ENCODE measurements around the gene CACNB4.

Gene CACNB4

GRCh38 chr2:151972241-151973012 is 126.4 kb downstream of the CACNB4 start:
- Histone ChIP-seq H3K36me3 (ENCODE audit: control insufficient read depth in 5 of 5, insufficient read depth in 5 of 5, low read length in 5 of 5) (no peaks in the 10 kb centered on the region), H3K9ac (ENCODE audit: low read length in 5 of 5) (no peak overlapping the region), H3K4me3 (ENCODE audit: low read depth in 1 of 5, low read length in 5 of 5) (no peak overlapping the region), H3K9me3 (ENCODE audit: control insufficient read depth in 5 of 5, low read length in 5 of 5) (no peaks in the 10 kb centered on the region), H3K4me1 (ENCODE audit: control insufficient read depth in 5 of 5, insufficient read depth in 5 of 5, low read length in 5 of 5) (no peaks in the 10 kb centered on the region), H3K27ac (ENCODE audit: low read depth, low read length) (no peak overlapping the region), H3K27me3 (ENCODE audit: control insufficient read depth in 5 of 5, insufficient read depth in 4 of 5, low read length in 5 of 5) (no peaks in the 10 kb centered on the region)

DNA sequence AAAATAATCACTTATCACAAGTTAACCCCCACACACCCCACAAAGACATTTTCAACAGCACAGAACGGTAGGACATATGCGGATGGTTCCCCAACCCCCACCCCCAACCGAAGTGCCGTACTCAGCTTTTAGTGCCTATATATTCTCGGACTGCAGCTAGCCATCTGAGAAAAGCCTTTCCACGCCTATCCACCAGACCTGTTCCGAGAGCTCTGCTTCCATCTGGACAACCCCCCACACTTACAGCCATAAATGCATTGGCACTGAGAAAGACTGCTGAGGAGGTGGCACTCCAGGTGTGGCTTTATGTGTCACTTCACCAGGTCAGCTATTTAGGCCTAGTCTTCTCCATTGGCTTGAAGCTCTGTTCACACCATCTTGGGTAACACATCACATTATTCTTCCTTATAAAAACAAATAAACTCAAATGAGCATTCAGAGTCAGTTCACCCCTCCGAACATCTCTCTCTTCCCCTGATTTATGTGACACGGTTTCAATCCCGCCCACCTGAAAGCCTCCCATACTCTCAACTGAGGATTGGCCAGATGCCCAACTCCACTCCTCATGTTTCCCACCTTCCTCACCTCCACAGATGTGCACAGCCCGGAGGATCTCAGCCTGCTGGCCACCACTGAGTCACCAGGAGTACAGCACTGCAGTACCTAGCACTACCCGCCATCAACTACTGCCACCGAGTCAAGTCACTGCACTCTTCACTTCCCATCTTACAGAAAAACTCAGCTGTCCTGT is 127.4 kb downstream of the CACNB4 start:
- no peaks in the 10 kb centered on the region for H3K4me1 ChIP-seq (ENCODE audit: control insufficient read depth in 5 of 5, insufficient read depth in 5 of 5, low read length in 5 of 5)
- no peaks in the 10 kb centered on the region for H3K36me3 ChIP-seq (ENCODE audit: control insufficient read depth in 5 of 5, insufficient read depth in 5 of 5, low read length in 5 of 5)
- H3K9ac ChIP-seq (ENCODE audit: low read length in 5 of 5): no peak overlapping the region
- H3K27ac ChIP-seq (ENCODE audit: low read depth, low read length): no peak overlapping the region
- H3K4me3 ChIP-seq (ENCODE audit: low read depth in 1 of 5, low read length in 5 of 5): no peak overlapping the region
- H3K27me3 ChIP-seq (ENCODE audit: control insufficient read depth in 5 of 5, insufficient read depth in 4 of 5, low read length in 5 of 5): no peaks in the 10 kb centered on the region
- no peaks in the 10 kb centered on the region for H3K9me3 ChIP-seq (ENCODE audit: control insufficient read depth in 5 of 5, low read length in 5 of 5)

DNA sequence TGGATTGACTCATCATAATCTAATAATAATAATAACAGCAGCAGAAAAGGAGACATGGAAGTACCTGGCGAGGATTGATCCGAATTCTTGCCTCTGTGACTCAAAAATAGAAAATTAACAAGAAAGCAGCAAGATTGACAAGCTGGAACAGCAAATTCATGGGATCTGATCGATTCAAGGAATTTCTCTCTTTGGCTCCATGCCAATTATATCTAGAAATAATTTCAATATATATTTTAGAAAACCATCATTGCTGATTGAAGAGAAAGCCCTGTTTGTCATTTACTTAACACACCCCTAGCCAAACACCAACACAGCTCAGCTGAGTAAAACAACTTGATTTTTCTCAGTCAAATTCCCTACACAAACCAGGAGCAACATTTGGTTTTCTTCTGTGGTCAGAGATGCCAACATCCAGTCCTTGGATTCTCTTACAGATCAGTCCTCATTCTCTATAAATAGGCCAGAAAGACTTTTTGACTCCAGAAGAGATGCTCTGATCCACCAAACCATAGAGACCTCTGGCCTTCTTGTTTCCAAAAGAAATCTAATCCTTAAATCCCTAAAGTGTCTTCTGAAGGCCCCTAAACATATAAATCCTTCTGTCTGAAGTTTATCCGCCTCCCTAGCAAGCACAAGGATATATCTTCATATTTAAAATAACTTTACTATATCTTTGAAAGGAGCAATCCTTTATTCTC is 129.9 kb downstream of the CACNB4 start:
- Histone ChIP-seq H3K9ac (ENCODE audit: low read length in 5 of 5) (no peak overlapping the region), H3K9me3 (ENCODE audit: control insufficient read depth in 5 of 5, low read length in 5 of 5) (no peaks in the 10 kb centered on the region), H3K36me3 (ENCODE audit: control insufficient read depth in 5 of 5, insufficient read depth in 5 of 5, low read length in 5 of 5) (no peaks in the 10 kb centered on the region), H3K27ac (ENCODE audit: low read depth, low read length) (no peak overlapping the region), H3K4me1 (ENCODE audit: control insufficient read depth in 5 of 5, insufficient read depth in 5 of 5, low read length in 5 of 5) (no peaks in the 10 kb centered on the region), H3K27me3 (ENCODE audit: control insufficient read depth in 5 of 5, insufficient read depth in 4 of 5, low read length in 5 of 5) (no peaks in the 10 kb centered on the region), H3K4me3 (ENCODE audit: low read depth in 1 of 5, low read length in 5 of 5) (no peak overlapping the region)

DNA sequence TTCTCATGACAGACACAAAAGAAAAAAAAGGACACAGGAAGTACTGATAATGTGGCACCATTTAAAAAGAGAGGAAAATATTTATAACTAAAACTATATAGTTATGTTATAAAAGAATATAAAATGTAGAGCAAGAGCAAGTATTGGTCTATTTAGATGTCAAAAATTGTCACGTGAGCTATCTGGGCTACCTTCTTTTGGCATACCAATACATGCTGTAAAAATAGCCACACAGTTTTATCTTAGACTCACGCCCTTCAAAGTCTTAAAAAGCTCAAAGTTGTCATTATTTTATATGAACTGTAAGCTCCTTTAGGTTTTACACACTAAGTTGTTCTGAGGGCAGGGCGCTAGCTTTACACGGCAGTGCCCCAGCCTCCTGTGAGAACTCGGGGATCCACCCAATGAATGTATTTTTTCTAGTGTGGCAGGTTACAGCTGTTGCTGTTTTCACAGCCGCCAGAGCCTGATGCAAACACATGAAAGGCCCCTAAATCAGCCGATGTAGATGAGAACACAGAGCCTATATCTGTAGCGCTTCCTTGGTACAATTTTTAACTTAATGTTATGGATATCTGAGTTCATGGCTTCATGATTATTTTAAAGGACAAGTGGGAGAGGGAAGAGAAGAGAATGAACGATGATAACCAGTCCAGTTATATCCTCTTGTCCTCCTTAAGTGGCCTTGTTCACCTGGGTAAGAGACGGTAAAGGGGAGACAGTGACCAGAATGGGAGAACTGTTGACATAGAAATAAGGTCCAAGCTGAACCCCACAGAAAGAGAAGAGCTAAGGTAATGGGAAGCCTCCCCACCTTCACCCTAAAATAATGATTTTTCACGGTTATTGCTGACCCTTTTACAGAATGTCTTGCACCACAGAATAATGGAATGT is 130.8 kb downstream of the CACNB4 start:
- no peaks in the 10 kb centered on the region for H3K9me3 ChIP-seq (ENCODE audit: control insufficient read depth in 5 of 5, low read length in 5 of 5)
- no peaks in the 10 kb centered on the region for H3K36me3 ChIP-seq (ENCODE audit: control insufficient read depth in 5 of 5, insufficient read depth in 5 of 5, low read length in 5 of 5)
- no peak overlapping the region for H3K4me3 ChIP-seq (ENCODE audit: low read depth in 1 of 5, low read length in 5 of 5)
- H3K9ac ChIP-seq (ENCODE audit: low read length in 5 of 5): no peak overlapping the region
- H3K27me3 ChIP-seq (ENCODE audit: control insufficient read depth in 5 of 5, insufficient read depth in 4 of 5, low read length in 5 of 5): no peaks in the 10 kb centered on the region
- H3K27ac ChIP-seq (ENCODE audit: low read depth, low read length): no peak overlapping the region
- no peaks in the 10 kb centered on the region for H3K4me1 ChIP-seq (ENCODE audit: control insufficient read depth in 5 of 5, insufficient read depth in 5 of 5, low read length in 5 of 5)

DNA sequence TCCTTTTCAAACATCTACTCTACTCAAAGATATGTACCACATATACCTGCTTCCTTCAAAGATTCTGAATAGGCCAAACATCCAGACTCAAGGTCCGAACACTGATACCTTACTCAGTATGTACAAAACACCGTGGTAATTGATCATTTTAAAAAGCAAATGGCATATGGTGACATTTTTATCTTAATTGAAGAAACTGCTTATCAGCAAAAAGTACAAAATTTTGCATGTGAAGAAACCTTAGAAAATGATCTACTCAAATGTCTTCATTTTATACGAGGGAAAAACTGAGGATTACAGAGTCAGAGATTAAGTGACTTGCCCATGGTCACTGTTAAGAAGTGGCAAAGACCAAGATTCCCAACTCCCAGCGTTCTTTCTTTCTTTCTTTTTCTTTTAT is 133.0 kb downstream of the CACNB4 start:
- H3K9me3 ChIP-seq (ENCODE audit: control insufficient read depth in 5 of 5, low read length in 5 of 5): no peaks in the 10 kb centered on the region
- no peak overlapping the region for H3K4me3 ChIP-seq (ENCODE audit: low read depth in 1 of 5, low read length in 5 of 5)
- no peaks in the 10 kb centered on the region for H3K27me3 ChIP-seq (ENCODE audit: control insufficient read depth in 5 of 5, insufficient read depth in 4 of 5, low read length in 5 of 5)
- H3K4me1 ChIP-seq (ENCODE audit: control insufficient read depth in 5 of 5, insufficient read depth in 5 of 5, low read length in 5 of 5): no peaks in the 10 kb centered on the region
- no peak overlapping the region for H3K27ac ChIP-seq (ENCODE audit: low read depth, low read length)
- H3K36me3 ChIP-seq (ENCODE audit: control insufficient read depth in 5 of 5, insufficient read depth in 5 of 5, low read length in 5 of 5): no peaks in the 10 kb centered on the region
- no peak overlapping the region for H3K9ac ChIP-seq (ENCODE audit: low read length in 5 of 5)

GRCh38 chr2:151961558-151961957 is 137.3 kb downstream of the CACNB4 start:
- Histone ChIP-seq H3K27ac (ENCODE audit: low read depth, low read length) (no peak overlapping the region), H3K27me3 (ENCODE audit: control insufficient read depth in 5 of 5, insufficient read depth in 4 of 5, low read length in 5 of 5) (no peaks in the 10 kb centered on the region), H3K9ac (ENCODE audit: low read length in 5 of 5) (no peak overlapping the region), H3K36me3 (ENCODE audit: control insufficient read depth in 5 of 5, insufficient read depth in 5 of 5, low read length in 5 of 5) (no peaks in the 10 kb centered on the region), H3K4me1 (ENCODE audit: control insufficient read depth in 5 of 5, insufficient read depth in 5 of 5, low read length in 5 of 5) (no peaks in the 10 kb centered on the region), H3K4me3 (ENCODE audit: low read depth in 1 of 5, low read length in 5 of 5) (no peak overlapping the region), H3K9me3 (ENCODE audit: control insufficient read depth in 5 of 5, low read length in 5 of 5) (no peaks in the 10 kb centered on the region)

GRCh38 chr2:151959238-151959637 is 139.6 kb downstream of the CACNB4 start:
- H3K27ac ChIP-seq (ENCODE audit: low read depth, low read length): no peak overlapping the region
- H3K9me3 ChIP-seq (ENCODE audit: control insufficient read depth in 5 of 5, low read length in 5 of 5): no peaks in the 10 kb centered on the region
- H3K36me3 ChIP-seq (ENCODE audit: control insufficient read depth in 5 of 5, insufficient read depth in 5 of 5, low read length in 5 of 5): no peaks in the 10 kb centered on the region
- H3K27me3 ChIP-seq (ENCODE audit: control insufficient read depth in 5 of 5, insufficient read depth in 4 of 5, low read length in 5 of 5): no peaks in the 10 kb centered on the region
- no peak overlapping the region for H3K4me3 ChIP-seq (ENCODE audit: low read depth in 1 of 5, low read length in 5 of 5)
- H3K9ac ChIP-seq (ENCODE audit: low read length in 5 of 5): no peak overlapping the region
- no peaks in the 10 kb centered on the region for H3K4me1 ChIP-seq (ENCODE audit: control insufficient read depth in 5 of 5, insufficient read depth in 5 of 5, low read length in 5 of 5)

- Histone ChIP-seq H3K4me1 (ENCODE audit: control insufficient read depth in 5 of 5, insufficient read depth in 5 of 5, low read length in 5 of 5) (peaks cover 0 to 4% (median 2%) of the 10 kb centered on the region in 5 donors), H3K36me3 (ENCODE audit: control insufficient read depth in 5 of 5, insufficient read depth in 5 of 5, low read length in 5 of 5) (no peaks in the 10 kb centered on the region), H3K27ac (ENCODE audit: low read depth, low read length) (no peak overlapping the region), H3K9ac (ENCODE audit: low read length in 5 of 5) (no peak overlapping the region), H3K9me3 (ENCODE audit: control insufficient read depth in 5 of 5, low read length in 5 of 5) (peaks cover 0 to 2% (median 0%) of the 10 kb centered on the region in 5 donors), H3K4me3 (ENCODE audit: low read depth in 1 of 5, low read length in 5 of 5) (no peak overlapping the region), H3K27me3 (ENCODE audit: control insufficient read depth in 5 of 5, insufficient read depth in 4 of 5, low read length in 5 of 5) (no peaks in the 10 kb centered on the region)
Observed at GRCh38 chr2:151953467-151953866, 145.4 kb downstream of the CACNB4 start.

DNA sequence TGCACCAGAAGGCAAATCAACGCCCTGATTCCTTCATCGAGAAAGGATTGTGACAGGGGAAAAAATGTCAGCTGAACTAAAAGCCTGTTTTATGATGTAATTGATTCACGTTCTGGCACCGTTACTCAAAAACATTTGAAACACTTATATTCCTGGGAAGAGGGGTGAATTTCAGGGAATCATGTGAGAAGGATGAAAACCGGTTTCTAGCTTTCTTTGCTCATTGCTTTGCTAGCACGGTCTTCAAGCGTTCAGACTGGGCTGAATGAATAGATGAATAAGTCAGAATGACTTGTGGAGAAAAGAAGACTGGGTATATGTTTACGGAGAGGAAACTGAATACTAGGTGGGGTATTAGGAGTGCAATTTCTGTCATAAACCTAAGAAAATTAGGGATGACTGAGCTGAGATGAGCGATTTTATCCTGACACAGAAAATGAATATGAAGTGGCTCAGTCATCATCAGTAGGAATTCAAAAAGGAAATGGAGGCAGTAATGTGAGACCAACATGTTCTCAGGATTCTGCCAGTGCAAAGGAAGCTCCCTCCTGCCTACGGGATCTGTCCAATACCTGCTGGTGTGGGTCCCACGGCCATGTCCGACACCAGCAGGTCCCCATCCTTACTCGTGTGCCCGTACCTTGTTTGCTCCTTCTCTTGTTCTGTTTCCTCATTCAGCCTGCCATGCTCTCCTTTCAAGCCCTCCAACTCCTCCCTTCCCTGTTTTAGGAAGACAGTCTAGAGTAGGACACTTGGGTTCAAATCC is 146.0 kb downstream of the CACNB4 start:
- peaks cover 0 to 10% (median 8%) of the 10 kb centered on the region in 5 donors for H3K4me1 ChIP-seq (ENCODE audit: control insufficient read depth in 5 of 5, insufficient read depth in 5 of 5, low read length in 5 of 5)
- no peaks in the 10 kb centered on the region for H3K36me3 ChIP-seq (ENCODE audit: control insufficient read depth in 5 of 5, insufficient read depth in 5 of 5, low read length in 5 of 5)
- H3K9me3 ChIP-seq (ENCODE audit: control insufficient read depth in 5 of 5, low read length in 5 of 5): peaks cover 0 to 2% (median 0%) of the 10 kb centered on the region in 5 donors
- H3K27me3 ChIP-seq (ENCODE audit: control insufficient read depth in 5 of 5, insufficient read depth in 4 of 5, low read length in 5 of 5): no peaks in the 10 kb centered on the region
- H3K4me3 ChIP-seq (ENCODE audit: low read depth in 1 of 5, low read length in 5 of 5): no peak overlapping the region
- H3K27ac ChIP-seq (ENCODE audit: low read depth, low read length): no peak overlapping the region
- H3K9ac ChIP-seq (ENCODE audit: low read length in 5 of 5): no peak overlapping the region

Measured in subcutaneous abdominal adipose tissue (tissue), 5 donors.